Epithelial cell of esophagus (primary cell): ENCODE measurements around the gene CHEK1.
A peak's percentile ranks its signal among the peaks of the same experiment; 100 is the strongest.

ENCODE experiments used
- DNase-seq: peaks from one replicate; pipeline ENCODE4 v3.0.0; 2010; ENCODE audit warnings: low read depth
- H3K4me3 ChIP-seq: 2 replicates; pipeline ENCODE4 v1.5.1; 2011; ENCODE audit warnings: mild to moderate bottlenecking, low read length, control low read depth
- CTCF ChIP-seq: IDR thresholded peaks from 2 replicates; pipeline ENCODE4 v1.5.1; 2011; ENCODE audit warnings: low read depth, mild to moderate bottlenecking, low read length, control low read depth, inconsistent platforms; ENCODE audit not compliant: insufficient read depth; ENCODE audit errors: missing control alignments

The CHEK1 gene

GRCh38 chr11:125587480-125587879 is 37.5 kb upstream of the CHEK1 start:
- no peak for DNase-seq
- H3K4me3 ChIP-seq = no peak overlapping the region
- no peak for TF ChIP-seq CTCF

- peak; percentile 28 for DNase-seq
- TF ChIP-seq CTCF = no peak
- no peak overlapping the region for H3K4me3 ChIP-seq
Observed at GRCh38 chr11:125588505-125588904, 36.5 kb upstream of the CHEK1 start.

GRCh38 chr11:125591649-125592304 is 33.2 kb upstream of the CHEK1 start:
- peak overlapping the region; percentile 63 for H3K4me3 ChIP-seq
- DNase-seq = peak; percentile 64
- no peak for TF ChIP-seq CTCF

- peak within 1 kb of the TSS; percentile 98 for H3K4me3 ChIP-seq
- TF ChIP-seq CTCF = no peak
- DNase-seq = peak; percentile 100
Observed at GRCh38 chr11:125592305-125593113, 32.5 kb upstream of the CHEK1 start, which contains the start of gene STT3A. Gene STT3A (plus strand): TSS chr11:125592852. CDS start chr11:125595916, 3,064 bp downstream.

- H3K4me3 ChIP-seq = peak overlapping the region; percentile 98
- peak; percentile 34 for DNase-seq
- no peak for TF ChIP-seq CTCF
Observed at GRCh38 chr11:125593114-125593820, 31.7 kb upstream of the CHEK1 start.

- no peak overlapping the region for H3K4me3 ChIP-seq
- DNase-seq = no peak
- no peak for TF ChIP-seq CTCF
Observed at GRCh38 chr11:125594958-125595357, 30.0 kb upstream of the CHEK1 start.
